HepG2 (cell line): ENCODE measurements around the gene GBA3. TPM values are rescaled to one million over a fixed set of nuclear protein-coding genes. Genes with fewer than 3 reads are reported as not detected.

Experiments
- ATAC-seq: fragments of 200-7000 bp; cut with Tn5 transposase; 3 replicates; pipeline ENCODE4 v1.9.1; 2020; ENCODE audit warnings: mild to moderate bottlenecking, moderate library complexity
- BruUV-seq: library from RNA; stranded (reverse); fragments of 400-500 nt; replicated peaks from 2 replicates; lab custom pipeline; 2021; lab: Mats Ljungman, UMichigan
- CTCF ChIA-PET: fragments of 300-600 bp; formaldehyde crosslinking; extraction: SDS; loops from one replicate; lab custom pipeline; 2021; ENCODE audit warnings: low total read pairs, inconsistent platforms, low intra/inter-chr PET ratio; lab: Yijun Ruan, JAX
- POLR2A ChIA-PET: fragments of 350-600 bp; sonication (Branson Sonifier 250); formaldehyde crosslinking; loops from one replicate; lab custom pipeline; 2020; ENCODE audit warnings: antibody characterized with exemption, inconsistent platforms; lab: Yijun Ruan, JAX
- DNase-seq: peaks from one replicate; pipeline ENCODE4 v3.0.0-alpha.2; 2015; ENCODE audit warnings: low spot score
- FAIRE-seq: peaks from 3 replicates; lab custom pipeline; 2011; peaks lifted over from hg19 to GRCh38; lab: Jason Lieb, UNC
- H2AFZ ChIP-seq: one replicate; pipeline ENCODE4 v1.6.1; 2011; ENCODE audit warnings: low read length, inconsistent platforms
- H3K27ac ChIP-seq: fragments of 300-600 bp; 3 replicates; pipeline ENCODE4 v1.8.0; 2011; ENCODE audit warnings: mixed run types, mild to moderate bottlenecking, mixed read lengths, low read length, inconsistent platforms; ENCODE audit not compliant: insufficient read depth; ENCODE audit errors: extremely low read length
- H3K27me3 ChIP-seq, 2 experiments: fragments of 200-600 bp in 1 of 2; 2 replicates in 1 of 2; 3 replicates in 1 of 2; pipeline versions ENCODE4 v1.6.0 to v1.8.0; 2011; ENCODE audit warnings: low read length in 2 of 2, mild to moderate bottlenecking in 2 of 2, moderate library complexity in 2 of 2, inconsistent platforms in 1 of 2; ENCODE audit not compliant: insufficient read depth in 2 of 2, control insufficient read depth in 1 of 2
- H3K36me3 ChIP-seq, 2 experiments: fragments of 200-600 bp in 1 of 2; replicated peaks in 1 of 2; 2 replicates in 1 of 2; 3 replicates in 1 of 2; pipeline versions ENCODE4 v1.5.1 to v1.8.0; 2011; ENCODE audit warnings: low read length in 2 of 2, inconsistent platforms in 1 of 2; ENCODE audit not compliant: insufficient read depth in 2 of 2, control insufficient read depth in 1 of 2
- H3K4me1 ChIP-seq: 2 replicates; pipeline ENCODE4 v1.5.1; 2012; ENCODE audit warnings: low read length, inconsistent platforms; ENCODE audit not compliant: insufficient read depth
- H3K4me2 ChIP-seq: 2 replicates; pipeline ENCODE4 v1.6.0; 2011; ENCODE audit warnings: low read depth, low read length, inconsistent platforms
- H3K4me3 ChIP-seq, 3 experiments: fragments of 200-600 bp in 1 of 3; sonication (generic), shearing (Covaris generic) in 1 of 3; replicated peaks in 1 of 3; 2 replicates each; pipeline ENCODE4 v1.5.1; 2011 to 2016; ENCODE audit warnings: low read length in 3 of 3, inconsistent platforms in 2 of 3, low read depth in 2 of 3, mild to moderate bottlenecking in 2 of 3, control low read depth in 1 of 3, mixed read lengths in 1 of 3; ENCODE audit not compliant: insufficient read depth in 1 of 3
- H3K79me2 ChIP-seq: one replicate; pipeline ENCODE4 v1.6.1; 2011; ENCODE audit warnings: low read length, inconsistent platforms; ENCODE audit not compliant: insufficient read depth
- H3K9ac ChIP-seq: 2 replicates; pipeline ENCODE4 v1.6.0; 2011; ENCODE audit warnings: mild to moderate bottlenecking, low read depth, low read length, inconsistent platforms; ENCODE audit not compliant: insufficient read depth
- H3K9me3 ChIP-seq: 2 replicates; pipeline ENCODE4 v1.5.1; 2012; ENCODE audit warnings: mild to moderate bottlenecking, low read length
- H4K20me1 ChIP-seq: 2 replicates; pipeline ENCODE4 v1.6.0; 2011; ENCODE audit warnings: inconsistent platforms, mild to moderate bottlenecking, low read length, moderate library complexity; ENCODE audit not compliant: insufficient read depth
- KLF15 ChIP-seq: sonication (generic); formaldehyde crosslinking; IDR thresholded peaks from 2 replicates; pipeline ENCODE4 v1.8.1; 2023; ENCODE audit warnings: borderline replicate concordance, mild to moderate bottlenecking, inconsistent platforms, missing genetic modification reagents, mixed read lengths
- MATR3 ChIP-seq: sonication (generic); formaldehyde crosslinking; IDR thresholded peaks from 2 replicates; pipeline ENCODE4 v1.4.0; 2020; ENCODE audit warnings: missing genetic modification reagents
- ZMYM4 ChIP-seq: sonication (generic); formaldehyde crosslinking; IDR thresholded peaks from 2 replicates; pipeline ENCODE4 v1.8.1; 2023; ENCODE audit warnings: mild to moderate bottlenecking, missing genetic modification reagents
- ZNF337 ChIP-seq: sonication (generic); formaldehyde crosslinking; IDR thresholded peaks from 2 replicates; pipeline ENCODE4 v1.5.1; 2020; ENCODE audit warnings: missing genetic modification reagents, low read depth, mild to moderate bottlenecking, borderline replicate concordance
- WGBS: methylation state at CpG from one replicate; pipeline ENCODE4 v1.1.6; 2017; ENCODE audit warnings: low lambda C conversion rate; 5-methylcytosine and 5-hydroxymethylcytosine counted together
- in situ Hi-C: cut with HindIII; loops from 2 replicates; pipeline ENCODE4 v1.10.0; 2017; ENCODE audit warnings: low pct_unique_long_range_greater_than_20kb; ENCODE audit not compliant: extremely low pct_ligation_motif_present
- intact Hi-C: fragments of 100-400 bp; cut with micrococcal nuclease; formaldehyde crosslinking; loops from one replicate; pipeline ENCODE4 v1.10.0; 2022; ENCODE audit not compliant: unreplicated experiment
- polyA plus RNA-seq, 8 experiments: library from polyadenylated mRNA; depleted of rRNA in 3 of 8; stranded (reverse) in 7 of 8; unstranded in 1 of 8; fragments of >200 nt; fragmentation: Illumina TruSeq in 4 of 8; extraction: Trizol in 4 of 8; gene quantifications; 2 replicates each; pipeline versions ENCODE4 v1.2.1 to v1.2.3, GENCODE V29; 2011 to 2016; ENCODE audit warnings: low read depth in 4 of 8, missing spikeins in 1 of 8, mixed read lengths in 1 of 8; ENCODE audit not compliant: insufficient read depth in 1 of 8
- total RNA-seq, 5 experiments: library from RNA; depleted of rRNA; stranded (reverse); fragments of >200 nt; fragmentation: Illumina TruSeq; extraction: Trizol; gene quantifications; 2 replicates each; pipeline ENCODE4 v1.2.3, GENCODE V29; 2016; ENCODE audit warnings: low read depth in 1 of 5
- TF ChIP-seq, protein P1 (sequence below): IDR thresholded peaks from 2 replicates; pipeline ENCODE4 v1.4.0; 2020; ENCODE audit warnings: mild to moderate bottlenecking, missing genetic modification reagents
- TF ChIP-seq, protein P2 (sequence below): sonication (generic); formaldehyde crosslinking; IDR thresholded peaks from 2 replicates; pipeline ENCODE4 v1.4.0; 2020; ENCODE audit warnings: missing genetic modification reagents, borderline replicate concordance
- TF ChIP-seq, protein P3 (sequence below): sonication (generic); formaldehyde crosslinking; conservative IDR thresholded peaks from 2 replicates; pipeline ENCODE4 v1.4.0; 2020; ENCODE audit warnings: missing genetic modification reagents
- TF ChIP-seq, protein P4 (sequence below): sonication (generic); formaldehyde crosslinking; IDR thresholded peaks from 2 replicates; pipeline ENCODE4 v1.5.1; 2020; ENCODE audit warnings: missing genetic modification reagents, mild to moderate bottlenecking, borderline replicate concordance

The GBA3 gene
- total and polyA plus RNA-seq, 2 of the 13 experiments (the other 11 are each of a cell fraction or from before 2014, with no cell fraction given), result 0.18 TPM; not detected in 1

DNA sequence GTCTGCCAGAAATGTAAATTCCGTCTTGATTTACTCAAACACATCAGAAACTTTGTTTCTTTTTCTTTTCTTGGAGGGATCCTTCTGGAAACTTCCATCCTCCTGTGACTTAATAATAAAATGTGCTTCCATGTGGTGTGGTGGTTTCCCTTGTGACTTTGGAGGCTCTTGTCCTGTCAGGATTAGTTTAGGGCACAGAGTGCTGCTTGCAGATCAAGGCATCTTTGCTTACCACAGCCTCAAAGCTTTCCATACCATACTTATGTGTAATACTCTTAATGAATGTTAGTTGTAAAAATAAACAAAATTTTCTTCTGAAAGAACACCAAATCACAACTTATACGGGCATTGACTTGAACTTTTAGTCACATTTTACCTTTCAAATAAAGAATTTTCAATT lies 27.4 kb downstream of the GBA3 start:
- in situ Hi-C loops (no loop called here), intact Hi-C loops (no loop called here)
- no TSS peak for BruUV-seq
- ChIA-PET CTCF (no interaction called here), POLR2A (no interaction called here)
- DNase-seq (no peak), ATAC-seq (no peak), FAIRE-seq (no peak)
- Histone ChIP-seq H3K27me3 (no peaks in the 10 kb centered on the region), H3K9ac (no peak overlapping the region), H2AFZ (no peak overlapping the region), H3K79me2 (no peaks in the 10 kb centered on the region), H3K27ac (no peak overlapping the region), H3K9me3 (no peaks in the 10 kb centered on the region), H3K36me3 (no peaks in the 10 kb centered on the region), H3K4me1 (no peaks in the 10 kb centered on the region), H4K20me1 (no peaks in the 10 kb centered on the region), H3K4me2 (no peak overlapping the region), H3K4me3 (no peak overlapping the region)
- 29% methylated on average over 2 of the region's 2 CpGs for WGBS
- TF ChIP-seq KLF15 (CRISPR knock-in tag), result no peak

DNA sequence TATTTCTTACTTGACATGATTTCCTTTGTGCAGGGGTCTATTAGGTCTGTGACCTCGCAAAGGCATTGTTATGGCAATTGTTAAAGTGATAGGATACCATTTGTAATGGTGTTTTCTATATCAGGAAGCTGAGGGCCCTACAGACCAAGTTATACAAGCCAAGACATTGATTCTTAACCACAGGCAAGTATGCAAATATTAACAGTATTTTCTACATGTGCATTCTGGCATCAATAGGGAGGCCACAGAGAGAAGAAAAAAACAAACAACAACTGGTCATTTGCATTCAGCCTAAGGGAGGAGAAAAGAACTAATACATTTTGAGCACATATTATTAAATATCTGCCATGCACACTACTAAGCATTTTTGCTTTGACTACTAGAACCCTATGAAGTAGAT lies 28.5 kb downstream of the GBA3 start:
- H4K20me1 ChIP-seq, result no peaks in the 10 kb centered on the region
- ATAC-seq, result no peak
- WGBS, result 0% methylated on average over 1 of the region's 1 CpG
- no peak overlapping the region for H3K9ac ChIP-seq
- in situ Hi-C loops, result no loop called here
- no peaks in the 10 kb centered on the region for H3K27me3 ChIP-seq
- no peak overlapping the region for H3K4me2 ChIP-seq
- DNase-seq, result no peak
- no peaks in the 10 kb centered on the region for H3K36me3 ChIP-seq
- H3K27ac ChIP-seq, result no peak overlapping the region
- no peak overlapping the region for H2AFZ ChIP-seq
- ChIA-PET POLR2A (no interaction called here), CTCF (no interaction called here)
- BruUV-seq, result no TSS peak
- intact Hi-C loops, result no loop called here
- no peak for FAIRE-seq
- no peak overlapping the region for H3K4me3 ChIP-seq
- no peaks in the 10 kb centered on the region for H3K79me2 ChIP-seq
- no peaks in the 10 kb centered on the region for H3K9me3 ChIP-seq
- H3K4me1 ChIP-seq, result no peaks in the 10 kb centered on the region
- TF ChIP-seq, protein P1, sequence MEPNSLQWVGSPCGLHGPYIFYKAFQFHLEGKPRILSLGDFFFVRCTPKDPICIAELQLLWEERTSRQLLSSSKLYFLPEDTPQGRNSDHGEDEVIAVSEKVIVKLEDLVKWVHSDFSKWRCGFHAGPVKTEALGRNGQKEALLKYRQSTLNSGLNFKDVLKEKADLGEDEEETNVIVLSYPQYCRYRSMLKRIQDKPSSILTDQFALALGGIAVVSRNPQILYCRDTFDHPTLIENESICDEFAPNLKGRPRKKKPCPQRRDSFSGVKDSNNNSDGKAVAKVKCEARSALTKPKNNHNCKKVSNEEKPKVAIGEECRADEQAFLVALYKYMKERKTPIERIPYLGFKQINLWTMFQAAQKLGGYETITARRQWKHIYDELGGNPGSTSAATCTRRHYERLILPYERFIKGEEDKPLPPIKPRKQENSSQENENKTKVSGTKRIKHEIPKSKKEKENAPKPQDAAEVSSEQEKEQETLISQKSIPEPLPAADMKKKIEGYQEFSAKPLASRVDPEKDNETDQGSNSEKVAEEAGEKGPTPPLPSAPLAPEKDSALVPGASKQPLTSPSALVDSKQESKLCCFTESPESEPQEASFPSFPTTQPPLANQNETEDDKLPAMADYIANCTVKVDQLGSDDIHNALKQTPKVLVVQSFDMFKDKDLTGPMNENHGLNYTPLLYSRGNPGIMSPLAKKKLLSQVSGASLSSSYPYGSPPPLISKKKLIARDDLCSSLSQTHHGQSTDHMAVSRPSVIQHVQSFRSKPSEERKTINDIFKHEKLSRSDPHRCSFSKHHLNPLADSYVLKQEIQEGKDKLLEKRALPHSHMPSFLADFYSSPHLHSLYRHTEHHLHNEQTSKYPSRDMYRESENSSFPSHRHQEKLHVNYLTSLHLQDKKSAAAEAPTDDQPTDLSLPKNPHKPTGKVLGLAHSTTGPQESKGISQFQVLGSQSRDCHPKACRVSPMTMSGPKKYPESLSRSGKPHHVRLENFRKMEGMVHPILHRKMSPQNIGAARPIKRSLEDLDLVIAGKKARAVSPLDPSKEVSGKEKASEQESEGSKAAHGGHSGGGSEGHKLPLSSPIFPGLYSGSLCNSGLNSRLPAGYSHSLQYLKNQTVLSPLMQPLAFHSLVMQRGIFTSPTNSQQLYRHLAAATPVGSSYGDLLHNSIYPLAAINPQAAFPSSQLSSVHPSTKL (CRISPR knock-in tag), result no peak
- TF ChIP-seq, protein P2, sequence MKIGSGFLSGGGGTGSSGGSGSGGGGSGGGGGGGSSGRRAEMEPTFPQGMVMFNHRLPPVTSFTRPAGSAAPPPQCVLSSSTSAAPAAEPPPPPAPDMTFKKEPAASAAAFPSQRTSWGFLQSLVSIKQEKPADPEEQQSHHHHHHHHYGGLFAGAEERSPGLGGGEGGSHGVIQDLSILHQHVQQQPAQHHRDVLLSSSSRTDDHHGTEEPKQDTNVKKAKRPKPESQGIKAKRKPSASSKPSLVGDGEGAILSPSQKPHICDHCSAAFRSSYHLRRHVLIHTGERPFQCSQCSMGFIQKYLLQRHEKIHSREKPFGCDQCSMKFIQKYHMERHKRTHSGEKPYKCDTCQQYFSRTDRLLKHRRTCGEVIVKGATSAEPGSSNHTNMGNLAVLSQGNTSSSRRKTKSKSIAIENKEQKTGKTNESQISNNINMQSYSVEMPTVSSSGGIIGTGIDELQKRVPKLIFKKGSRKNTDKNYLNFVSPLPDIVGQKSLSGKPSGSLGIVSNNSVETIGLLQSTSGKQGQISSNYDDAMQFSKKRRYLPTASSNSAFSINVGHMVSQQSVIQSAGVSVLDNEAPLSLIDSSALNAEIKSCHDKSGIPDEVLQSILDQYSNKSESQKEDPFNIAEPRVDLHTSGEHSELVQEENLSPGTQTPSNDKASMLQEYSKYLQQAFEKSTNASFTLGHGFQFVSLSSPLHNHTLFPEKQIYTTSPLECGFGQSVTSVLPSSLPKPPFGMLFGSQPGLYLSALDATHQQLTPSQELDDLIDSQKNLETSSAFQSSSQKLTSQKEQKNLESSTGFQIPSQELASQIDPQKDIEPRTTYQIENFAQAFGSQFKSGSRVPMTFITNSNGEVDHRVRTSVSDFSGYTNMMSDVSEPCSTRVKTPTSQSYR (CRISPR knock-in tag), result no peak
- TF ChIP-seq, protein P3, sequence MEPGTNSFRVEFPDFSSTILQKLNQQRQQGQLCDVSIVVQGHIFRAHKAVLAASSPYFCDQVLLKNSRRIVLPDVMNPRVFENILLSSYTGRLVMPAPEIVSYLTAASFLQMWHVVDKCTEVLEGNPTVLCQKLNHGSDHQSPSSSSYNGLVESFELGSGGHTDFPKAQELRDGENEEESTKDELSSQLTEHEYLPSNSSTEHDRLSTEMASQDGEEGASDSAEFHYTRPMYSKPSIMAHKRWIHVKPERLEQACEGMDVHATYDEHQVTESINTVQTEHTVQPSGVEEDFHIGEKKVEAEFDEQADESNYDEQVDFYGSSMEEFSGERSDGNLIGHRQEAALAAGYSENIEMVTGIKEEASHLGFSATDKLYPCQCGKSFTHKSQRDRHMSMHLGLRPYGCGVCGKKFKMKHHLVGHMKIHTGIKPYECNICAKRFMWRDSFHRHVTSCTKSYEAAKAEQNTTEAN, result no peak
- TF ChIP-seq MATR3 (CRISPR knock-in tag), result no peak
- TF ChIP-seq, protein P4, sequence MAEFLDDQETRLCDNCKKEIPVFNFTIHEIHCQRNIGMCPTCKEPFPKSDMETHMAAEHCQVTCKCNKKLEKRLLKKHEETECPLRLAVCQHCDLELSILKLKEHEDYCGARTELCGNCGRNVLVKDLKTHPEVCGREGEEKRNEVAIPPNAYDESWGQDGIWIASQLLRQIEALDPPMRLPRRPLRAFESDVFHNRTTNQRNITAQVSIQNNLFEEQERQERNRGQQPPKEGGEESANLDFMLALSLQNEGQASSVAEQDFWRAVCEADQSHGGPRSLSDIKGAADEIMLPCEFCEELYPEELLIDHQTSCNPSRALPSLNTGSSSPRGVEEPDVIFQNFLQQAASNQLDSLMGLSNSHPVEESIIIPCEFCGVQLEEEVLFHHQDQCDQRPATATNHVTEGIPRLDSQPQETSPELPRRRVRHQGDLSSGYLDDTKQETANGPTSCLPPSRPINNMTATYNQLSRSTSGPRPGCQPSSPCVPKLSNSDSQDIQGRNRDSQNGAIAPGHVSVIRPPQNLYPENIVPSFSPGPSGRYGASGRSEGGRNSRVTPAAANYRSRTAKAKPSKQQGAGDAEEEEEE (CRISPR knock-in tag), result no peak
- no peak for TF ChIP-seq ZNF337
- no peak for TF ChIP-seq ZMYM4 (CRISPR knock-in tag)
